Rectal smooth muscle tissue (tissue), 1 donor: ENCODE results near the gene CCDC60.

ENCODE experiments used
- H3K27ac ChIP-seq: one replicate; pipeline ENCODE4 v1.7.0; 2013; ENCODE audit warnings: low read depth, low read length, inconsistent platforms
- H3K27me3 ChIP-seq: one replicate; pipeline ENCODE4 v1.7.0; 2013; ENCODE audit warnings: low read length; ENCODE audit not compliant: control insufficient read depth, insufficient read depth
- H3K36me3 ChIP-seq: one replicate; pipeline ENCODE4 v1.7.0; 2013; ENCODE audit warnings: low read length; ENCODE audit not compliant: control insufficient read depth, insufficient read depth
- H3K4me1 ChIP-seq: one replicate; pipeline ENCODE4 v1.7.0; 2013; ENCODE audit warnings: low read length; ENCODE audit not compliant: control insufficient read depth, insufficient read depth
- H3K4me3 ChIP-seq: one replicate; pipeline ENCODE4 v1.7.0; 2013; ENCODE audit warnings: low read length
- H3K9ac ChIP-seq: one replicate; pipeline ENCODE4 v1.7.0; 2013; ENCODE audit warnings: low read length

Gene CCDC60

DNA sequence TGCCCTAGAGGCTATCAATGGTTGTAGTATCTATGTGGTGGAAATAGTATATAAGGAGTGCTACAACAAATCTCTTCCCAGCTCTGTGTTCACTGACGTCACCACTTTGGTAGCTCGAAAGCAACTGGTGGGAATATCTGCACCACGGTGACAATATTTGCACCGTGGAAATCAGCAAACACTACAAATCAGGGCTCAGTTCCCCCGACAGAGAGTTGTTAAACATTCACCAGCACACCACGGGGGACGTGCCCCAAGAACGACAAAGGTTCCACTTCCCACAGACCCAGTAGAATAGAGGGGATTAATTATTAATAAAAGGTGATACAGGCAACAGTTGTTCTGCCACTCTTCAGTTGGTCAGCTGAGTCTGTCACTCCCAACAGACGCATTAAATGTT is 98.4 kb downstream of the CCDC60 start:
- Histone ChIP-seq H3K27ac (no peak overlapping the region), H3K27me3 (no peaks in the 10 kb centered on the region), H3K4me1 (no peaks in the 10 kb centered on the region), H3K4me3 (no peak overlapping the region), H3K36me3 (no peaks in the 10 kb centered on the region), H3K9ac (no peak overlapping the region)

DNA sequence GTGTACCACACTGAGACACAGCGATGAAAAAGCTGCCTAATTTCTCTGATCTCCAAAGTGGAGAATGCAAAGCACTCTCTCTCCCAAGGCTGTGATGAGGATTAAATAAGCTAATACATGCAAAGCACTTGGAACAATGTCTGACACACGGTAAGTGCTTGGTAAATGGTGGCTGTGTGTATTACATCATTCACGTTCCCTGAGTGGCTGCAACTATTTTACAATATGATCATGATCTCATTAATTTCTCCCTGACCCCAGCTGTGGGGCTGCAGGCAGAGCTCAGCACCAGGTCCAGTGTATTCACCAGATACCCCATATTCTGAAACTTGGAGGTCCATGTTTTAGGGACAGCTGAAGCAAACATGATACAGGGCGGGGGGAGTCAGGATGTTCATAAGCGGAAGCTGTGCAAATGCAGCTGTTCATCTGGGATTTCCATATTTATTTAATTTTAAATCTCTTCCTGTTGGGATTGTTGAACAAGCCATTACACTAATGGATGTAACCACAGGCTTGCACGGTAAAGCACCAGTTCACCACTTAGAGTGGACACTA is 106.4 kb downstream of the CCDC60 start:
- H3K4me3 ChIP-seq = no peak overlapping the region
- H3K9ac ChIP-seq = no peak overlapping the region
- H3K27me3 ChIP-seq = no peaks in the 10 kb centered on the region
- no peak overlapping the region for H3K27ac ChIP-seq
- no peaks in the 10 kb centered on the region for H3K4me1 ChIP-seq
- H3K36me3 ChIP-seq = no peaks in the 10 kb centered on the region

DNA sequence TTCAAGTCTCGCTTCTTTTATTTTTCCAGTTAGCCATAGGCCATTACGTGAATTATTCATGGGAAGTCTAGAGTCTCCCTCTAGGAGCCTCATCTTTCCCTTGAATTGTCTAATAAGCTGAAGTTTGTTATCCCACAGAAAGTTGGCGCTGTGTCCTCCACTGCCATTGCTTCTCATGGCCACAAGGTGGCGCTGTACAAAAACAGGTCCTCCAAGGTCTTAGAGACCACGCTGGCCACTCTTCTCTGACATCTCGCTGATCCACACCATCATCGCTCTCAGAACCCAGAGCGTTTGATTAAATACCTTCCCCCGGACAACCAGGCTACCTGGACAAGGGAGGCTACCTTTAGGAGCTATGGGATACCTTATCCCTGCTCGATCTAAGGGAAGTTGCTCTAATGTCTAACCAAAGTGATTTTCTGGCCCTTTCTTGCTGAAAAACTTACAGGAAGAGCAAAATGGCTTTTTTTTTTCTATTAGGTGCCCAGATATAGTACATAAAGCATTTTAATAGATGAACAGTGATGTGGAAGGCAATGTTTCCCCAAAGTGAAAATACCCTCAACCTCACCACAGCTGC is 110.0 kb downstream of the CCDC60 start:
- Histone ChIP-seq H3K4me3 (no peak overlapping the region), H3K9ac (no peak overlapping the region), H3K4me1 (no peaks in the 10 kb centered on the region), H3K27me3 (no peaks in the 10 kb centered on the region), H3K27ac (no peak overlapping the region), H3K36me3 (no peaks in the 10 kb centered on the region)

DNA sequence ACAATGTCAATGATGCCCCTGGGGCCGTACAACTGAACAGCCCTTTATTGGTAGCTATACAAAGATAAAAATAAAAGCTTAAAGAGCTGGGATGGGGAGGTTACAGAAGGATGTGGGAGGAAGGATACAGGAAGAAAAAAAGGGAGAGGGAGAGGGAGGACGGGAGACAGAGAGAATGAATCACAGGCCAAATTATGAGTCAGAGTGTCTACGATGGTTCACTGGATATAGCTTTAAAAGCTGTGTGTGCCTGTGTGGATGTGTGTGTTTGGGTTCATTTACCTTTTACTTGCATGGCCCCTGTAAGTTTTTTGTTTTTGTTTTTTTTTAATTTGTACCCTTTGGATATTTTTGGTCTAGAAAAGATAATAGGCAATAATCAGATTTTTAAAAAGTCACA is 111.9 kb downstream of the CCDC60 start:
- Histone ChIP-seq H3K27ac (no peak overlapping the region), H3K36me3 (no peaks in the 10 kb centered on the region), H3K4me3 (no peak overlapping the region), H3K27me3 (no peaks in the 10 kb centered on the region), H3K9ac (no peak overlapping the region), H3K4me1 (no peaks in the 10 kb centered on the region)

DNA sequence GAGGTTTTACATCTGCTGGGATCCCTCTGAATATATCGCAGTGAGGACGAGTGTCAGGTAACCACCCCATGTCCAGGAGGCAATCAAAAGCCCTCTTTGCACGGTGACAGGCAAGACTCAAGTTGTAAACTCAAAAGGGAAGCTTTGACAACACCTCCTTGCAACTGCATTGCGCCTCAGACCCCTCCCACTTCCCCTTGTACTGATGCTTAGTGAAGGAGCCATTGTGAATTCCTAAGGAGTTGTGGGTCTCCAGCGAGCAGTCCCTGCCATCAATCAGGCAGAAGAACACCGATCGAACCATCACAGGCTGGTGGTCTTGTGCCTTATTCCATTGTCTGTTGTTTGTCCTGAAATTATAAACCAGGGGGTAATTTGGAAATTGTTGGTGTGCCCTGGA is 112.6 kb downstream of the CCDC60 start:
- Histone ChIP-seq H3K27me3 (no peaks in the 10 kb centered on the region), H3K4me1 (no peaks in the 10 kb centered on the region), H3K36me3 (no peaks in the 10 kb centered on the region), H3K9ac (no peak overlapping the region), H3K27ac (no peak overlapping the region), H3K4me3 (no peak overlapping the region)

DNA sequence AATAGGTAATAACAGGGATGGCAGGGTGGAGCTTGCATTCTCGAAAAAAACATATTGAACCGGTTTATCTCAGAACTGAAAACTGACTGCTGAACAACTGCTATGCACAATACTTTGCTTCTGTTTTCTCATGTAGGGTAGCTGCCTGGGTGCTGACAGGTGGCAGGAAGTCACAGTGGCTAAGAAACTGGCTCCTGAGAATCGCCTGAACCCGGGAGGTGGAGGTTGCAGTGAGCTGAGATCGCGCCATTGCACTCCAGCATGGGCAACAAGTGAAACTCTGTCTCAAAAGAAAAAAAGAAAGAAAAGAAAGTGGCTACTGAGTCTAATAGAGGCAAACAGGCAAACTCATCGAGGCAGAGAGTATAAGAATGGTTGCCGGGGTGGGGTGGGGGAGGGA is 113.1 kb downstream of the CCDC60 start:
- no peaks in the 10 kb centered on the region for H3K4me1 ChIP-seq
- H3K27ac ChIP-seq = no peak overlapping the region
- no peaks in the 10 kb centered on the region for H3K27me3 ChIP-seq
- H3K36me3 ChIP-seq = no peaks in the 10 kb centered on the region
- H3K9ac ChIP-seq = no peak overlapping the region
- H3K4me3 ChIP-seq = no peak overlapping the region

DNA sequence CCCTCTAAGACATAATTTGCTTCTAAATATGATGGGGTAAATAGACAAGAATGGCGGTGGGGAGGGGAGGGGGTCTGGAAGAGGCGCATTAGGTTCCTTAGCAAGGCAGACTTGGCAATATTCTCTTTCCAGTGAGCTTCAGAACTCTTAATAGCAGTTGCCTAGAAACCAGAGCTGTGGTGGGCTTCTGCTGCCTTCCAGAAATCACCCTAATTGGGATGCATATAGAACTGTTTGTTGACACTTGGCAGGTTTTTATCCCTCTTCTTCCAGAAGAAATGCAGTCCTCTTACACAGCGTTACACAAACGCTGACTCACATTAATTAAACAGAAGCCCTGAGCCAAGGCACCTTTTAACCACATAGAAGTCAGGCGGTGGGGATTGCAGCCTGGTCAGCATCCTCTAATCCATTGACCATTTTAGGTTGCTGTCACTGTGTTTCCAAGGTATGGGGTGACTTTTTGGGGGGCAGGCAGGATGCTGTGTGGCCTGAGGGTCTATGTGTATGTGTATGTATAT is 114.1 kb downstream of the CCDC60 start:
- H3K27me3 ChIP-seq = no peaks in the 10 kb centered on the region
- no peaks in the 10 kb centered on the region for H3K4me1 ChIP-seq
- H3K36me3 ChIP-seq = no peaks in the 10 kb centered on the region
- H3K9ac ChIP-seq = no peak overlapping the region
- no peak overlapping the region for H3K27ac ChIP-seq
- H3K4me3 ChIP-seq = no peak overlapping the region

DNA sequence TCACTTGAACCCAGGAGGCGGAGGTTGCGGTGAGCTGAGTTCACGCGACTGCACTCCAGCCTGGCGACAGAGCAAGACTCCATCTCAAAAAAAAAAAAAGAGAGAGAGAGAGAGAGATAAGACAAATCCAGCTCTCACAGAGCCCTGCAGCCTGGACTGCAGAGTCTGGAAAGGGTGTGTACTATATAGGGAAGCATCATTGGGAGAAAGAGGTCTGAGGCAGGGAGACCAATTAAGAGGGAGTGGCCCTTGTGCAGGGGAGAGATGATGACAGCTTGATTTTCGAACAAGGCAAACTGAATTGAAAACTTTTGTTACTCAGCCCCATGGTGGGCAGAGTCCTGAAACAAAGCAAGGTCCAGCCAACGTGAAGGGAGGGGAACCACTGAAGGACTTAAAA is 116.2 kb downstream of the CCDC60 start:
- Histone ChIP-seq H3K4me3 (no peak overlapping the region), H3K27ac (no peak overlapping the region), H3K4me1 (no peaks in the 10 kb centered on the region), H3K36me3 (no peaks in the 10 kb centered on the region), H3K27me3 (no peaks in the 10 kb centered on the region), H3K9ac (no peak overlapping the region)

DNA sequence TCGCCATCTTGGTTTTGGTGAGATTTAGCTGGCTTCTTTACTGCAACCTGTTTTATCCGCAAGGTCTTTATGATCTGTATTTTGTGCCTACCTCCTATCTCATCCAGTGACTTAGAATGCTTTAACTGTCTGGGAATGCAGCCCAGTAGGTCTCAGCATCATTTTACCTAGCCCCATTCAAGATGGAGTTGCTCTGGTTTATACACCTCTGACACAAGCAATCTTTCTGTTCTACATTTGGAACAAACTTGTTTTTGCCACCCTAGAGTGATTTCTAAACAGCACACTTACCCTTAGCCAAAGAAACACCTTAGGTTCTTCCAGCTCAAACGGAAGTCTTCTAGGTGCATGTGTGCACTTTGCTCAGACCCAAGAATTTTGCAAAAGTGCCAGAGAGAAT is 122.3 kb downstream of the CCDC60 start:
- H3K4me1 ChIP-seq = no peaks in the 10 kb centered on the region

DNA sequence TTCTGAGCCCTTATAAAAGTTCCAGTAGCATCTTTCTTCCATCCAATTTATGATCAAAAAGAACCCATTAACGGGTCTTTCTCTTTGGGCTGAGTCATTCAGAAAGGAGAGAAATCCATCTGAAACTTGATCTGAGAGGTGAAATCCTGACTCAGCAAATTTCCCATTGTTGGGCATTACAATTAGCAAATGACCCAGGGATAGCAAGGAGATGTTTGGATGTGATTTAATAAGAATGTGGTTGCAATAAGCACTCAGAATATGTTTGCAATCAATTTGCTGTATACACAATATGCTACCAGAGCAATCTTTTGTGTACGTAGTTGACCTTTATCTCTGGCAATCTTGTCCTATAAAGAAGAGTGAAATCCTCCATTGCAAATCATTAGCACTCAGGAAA is 122.7 kb downstream of the CCDC60 start:
- Histone ChIP-seq H3K4me3 (no peak overlapping the region), H3K27me3 (no peaks in the 10 kb centered on the region), H3K36me3 (no peaks in the 10 kb centered on the region), H3K9ac (no peak overlapping the region), H3K4me1 (no peaks in the 10 kb centered on the region), H3K27ac (no peak overlapping the region)

More for the DNA sequence above, 122.3 kb downstream of the CCDC60 start:
- H3K9ac ChIP-seq = no peak overlapping the region
- no peak overlapping the region for H3K4me3 ChIP-seq
- no peaks in the 10 kb centered on the region for H3K36me3 ChIP-seq
- no peak overlapping the region for H3K27ac ChIP-seq
- no peaks in the 10 kb centered on the region for H3K27me3 ChIP-seq

DNA sequence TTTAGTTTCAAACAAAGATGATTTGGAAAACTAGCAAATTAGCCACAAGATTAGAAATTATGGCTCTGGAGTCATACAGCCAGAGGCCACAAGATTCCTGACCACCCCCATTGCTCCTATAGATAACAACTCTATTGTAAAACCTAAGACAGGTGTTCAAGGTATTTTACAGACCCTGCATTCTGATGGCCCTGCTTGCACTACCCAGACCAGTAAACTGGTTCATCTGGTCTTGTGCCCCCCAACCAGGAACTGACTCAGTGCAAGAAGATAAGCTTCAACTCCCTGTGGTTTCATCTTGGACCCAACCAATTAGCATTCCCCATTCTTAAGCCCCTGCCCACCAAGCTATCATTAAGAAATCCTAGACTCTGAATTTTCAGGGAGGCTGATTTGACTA is 125.0 kb downstream of the CCDC60 start:
- Histone ChIP-seq H3K27me3 (no peaks in the 10 kb centered on the region), H3K4me1 (no peaks in the 10 kb centered on the region), H3K27ac (no peak overlapping the region), H3K36me3 (no peaks in the 10 kb centered on the region), H3K4me3 (no peak overlapping the region), H3K9ac (no peak overlapping the region)

DNA sequence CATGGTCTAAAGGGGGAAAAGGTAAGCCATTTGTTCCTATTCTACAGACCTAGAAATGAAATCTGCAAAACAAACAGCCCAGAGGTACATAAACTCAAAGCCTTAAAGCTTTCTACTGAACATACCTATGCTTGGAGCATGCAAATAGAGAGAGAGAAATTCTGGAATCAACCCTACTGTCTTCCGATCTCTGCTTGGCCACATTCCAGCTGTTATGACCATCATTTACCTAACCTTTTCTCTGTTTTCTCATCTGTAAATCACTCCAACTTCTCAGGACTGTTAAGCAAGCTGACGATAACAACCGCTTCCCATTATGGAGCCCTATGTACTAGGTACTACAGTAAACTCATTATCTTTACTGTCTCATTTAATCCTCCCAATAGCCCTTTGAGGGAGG is 126.3 kb downstream of the CCDC60 start:
- Histone ChIP-seq H3K4me3 (no peak overlapping the region), H3K27me3 (no peaks in the 10 kb centered on the region), H3K36me3 (no peaks in the 10 kb centered on the region), H3K27ac (no peak overlapping the region), H3K4me1 (no peaks in the 10 kb centered on the region), H3K9ac (no peak overlapping the region)

DNA sequence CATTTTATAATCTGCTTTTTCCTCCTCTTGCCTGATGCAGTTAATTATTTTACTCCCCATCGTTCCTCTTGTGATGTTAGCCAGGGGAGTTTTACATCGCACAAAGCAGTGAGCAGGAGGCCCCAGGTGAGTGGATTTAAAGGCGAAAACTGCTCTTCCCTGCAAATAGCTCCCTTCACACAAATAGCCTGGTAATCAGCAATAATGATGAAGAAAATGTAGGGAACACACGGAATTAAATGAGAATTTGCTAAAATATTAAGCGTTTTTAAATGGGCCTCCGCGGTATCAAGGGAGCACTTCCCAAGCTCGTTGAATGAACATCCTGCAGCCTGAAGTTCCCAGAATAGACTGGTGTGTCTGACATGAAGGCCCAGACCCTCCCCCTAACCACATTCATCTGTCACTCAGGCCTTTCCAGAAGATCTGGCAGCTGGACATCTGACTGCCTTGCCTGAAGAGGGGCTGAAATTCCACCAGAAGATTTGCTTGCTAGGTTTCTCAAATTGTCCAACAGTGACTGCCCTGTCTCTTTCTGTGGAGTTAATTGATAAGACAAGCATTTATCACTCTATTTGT is 127.2 kb downstream of the CCDC60 start:
- Histone ChIP-seq H3K4me1 (no peaks in the 10 kb centered on the region), H3K27ac (no peak overlapping the region), H3K36me3 (no peaks in the 10 kb centered on the region), H3K4me3 (no peak overlapping the region), H3K27me3 (no peaks in the 10 kb centered on the region), H3K9ac (no peak overlapping the region)
